Stomach (tissue), 4 donors: Measurements from ENCODE around the gene GNAS.

ENCODE experiments used
- CTCF ChIP-seq, 7 experiments: fragments of 450-650 bp in 4 of 7; fragments of 200-600 bp in 3 of 7; sonication (generic) in 3 of 7; IDR thresholded peaks; one replicate each; pipeline ENCODE4 v1.5.1; 2016 to 2019; ENCODE audit warnings: antibody characterized with exemption in 7 of 7, control low read depth in 2 of 7, mild to moderate bottlenecking in 1 of 7
- EP300 ChIP-seq: sonication (generic); formaldehyde crosslinking; IDR thresholded peaks from one replicate; pipeline ENCODE4 v1.6.1; 2017; ENCODE audit warnings: antibody characterized with exemption
- POLR2A ChIP-seq, 4 donors: fragments of 450-650 bp; IDR thresholded peaks; one replicate each; pipeline ENCODE4 v1.6.1; 2016; ENCODE audit warnings: antibody characterized with exemption in 4 of 4, control low read depth in 2 of 4, mild to moderate bottlenecking in 1 of 4, moderate library complexity in 1 of 4
- POLR2AphosphoS5 ChIP-seq, 3 donors: sonication (generic); formaldehyde crosslinking; IDR thresholded peaks; one replicate each; pipeline ENCODE4 v1.6.1; 2016; ENCODE audit warnings: antibody characterized with exemption in 3 of 3

- TF ChIP-seq CTCF (IDR thresholded peaks at IDR 0.05) (no peak), POLR2AphosphoS5 (IDR thresholded peaks at IDR 0.05) (no peak), EP300 (no peak), POLR2A (IDR thresholded peaks at IDR 0.05) (no peak)
Measured at GRCh38 chr20:58923117-58923712, 70.7 kb downstream of the GNAS start.
